Measurements from ENCODE around the gene WWOX. TPM values are rescaled to one million over a fixed set of nuclear protein-coding genes. Genes with fewer than 3 reads are reported as not detected.

WWOX gene
- total RNA-seq, 1 experiment from 2014 or later = 15.6 TPM

DNA sequence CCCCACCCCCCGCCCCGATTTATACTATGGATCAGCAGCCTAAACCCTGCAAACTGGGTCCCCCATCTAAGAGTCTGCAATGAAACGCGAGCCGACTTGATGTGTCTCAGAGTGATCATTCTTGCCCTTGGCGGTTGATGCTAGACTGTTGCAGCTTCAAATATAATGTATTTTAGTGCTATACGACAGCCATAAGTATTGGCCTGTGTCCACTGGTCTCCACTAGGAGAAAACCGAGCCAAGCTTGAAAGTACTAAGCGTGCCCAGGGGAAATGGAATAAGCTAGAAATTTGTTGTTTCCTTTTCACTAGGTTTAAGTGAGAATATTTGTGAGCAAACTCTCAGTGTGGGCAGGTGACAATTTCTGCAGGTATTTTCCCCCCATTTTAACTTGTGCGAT, 789.9 kb downstream of the WWOX start:
- Histone ChIP-seq H3K4me1 (ENCODE audit: insufficient read depth, low read length) (no peaks in the 10 kb centered on the region; the same call in 1 of the 2 replicates), H2BK20ac (ENCODE audit: low read depth, low read length, poor library complexity, severe bottlenecking) (no peak overlapping the region), H4K5ac (ENCODE audit: insufficient read length, low read depth, low read length) (no peak overlapping the region), H3K4ac (ENCODE audit: low read depth, low read length) (no peak overlapping the region), H3K9me3 (ENCODE audit: control insufficient read depth, low read depth, low read length) (no peaks in the 10 kb centered on the region), H2AK5ac (ENCODE audit: insufficient read length, low read length) (no peak overlapping the region), H4K91ac (ENCODE audit: insufficient read length, low read depth, low read length) (no peak overlapping the region), H3K23me2 (ENCODE audit: insufficient read length, low read depth, low read length, poor library complexity, severe bottlenecking) (no peaks in the 10 kb centered on the region), H3K4me2 (ENCODE audit: insufficient read depth, insufficient read length, low read length) (no peak overlapping the region), H3K14ac (ENCODE audit: insufficient read depth, low read length) (no peak overlapping the region), H2BK15ac (ENCODE audit: low read depth, low read length) (no peak overlapping the region), H3K9ac (ENCODE audit: extremely low read depth, insufficient read length, low read length) (no peak overlapping the region), H3T11ph (ENCODE audit: low read length) (no peak overlapping the region), H4K8ac (replicated peaks; ENCODE audit: insufficient read length, low read depth, low read length) (no peak overlapping the region), H2BK5ac (ENCODE audit: insufficient read length, low read length) (no peak overlapping the region), H3K79me2 (ENCODE audit: insufficient read depth, low read length) (no peaks in the 10 kb centered on the region), H3K27me3 (ENCODE audit: insufficient read depth, low read length) (no peaks in the 10 kb centered on the region), H3K79me1 (ENCODE audit: insufficient read depth, low read depth, low read length, poor library complexity, severe bottlenecking) (no peaks in the 10 kb centered on the region), H3K27ac (ENCODE audit: insufficient read length, low read depth, low read length) (no peak overlapping the region), H2AFZ (ENCODE audit: low read length) (no peak overlapping the region), H3K18ac (ENCODE audit: insufficient read length, low read depth, low read length) (no peak overlapping the region), H4K20me1 (ENCODE audit: control insufficient read depth, insufficient read depth, insufficient read length) (no peaks in the 10 kb centered on the region), H3K23ac (ENCODE audit: insufficient read length, low read depth, low read length) (no peak overlapping the region), H3K56ac (ENCODE audit: insufficient read length, low read depth, low read length) (no peak overlapping the region), H2BK12ac (ENCODE audit: insufficient read length, low read depth, low read length) (no peak overlapping the region), H2BK120ac (ENCODE audit: low read depth, low read length, poor library complexity, severe bottlenecking) (no peak overlapping the region)
- Mint-ChIP-seq H3K9me3 (no peaks in the 10 kb centered on the region), H3K27me3 (ENCODE audit: low read depth) (no peaks in the 10 kb centered on the region), H3K4me3 (no peak overlapping the region), H3K4me1 (peaks cover 25 to 28% of the 10 kb centered on the region in 2 experiments), H3K36me3 (ENCODE audit: insufficient read depth in 1 of 3, low read depth in 3 of 3) (no peaks in the 10 kb centered on the region), H3K27ac (no peak overlapping the region)
- TF ChIP-seq, protein P1, sequence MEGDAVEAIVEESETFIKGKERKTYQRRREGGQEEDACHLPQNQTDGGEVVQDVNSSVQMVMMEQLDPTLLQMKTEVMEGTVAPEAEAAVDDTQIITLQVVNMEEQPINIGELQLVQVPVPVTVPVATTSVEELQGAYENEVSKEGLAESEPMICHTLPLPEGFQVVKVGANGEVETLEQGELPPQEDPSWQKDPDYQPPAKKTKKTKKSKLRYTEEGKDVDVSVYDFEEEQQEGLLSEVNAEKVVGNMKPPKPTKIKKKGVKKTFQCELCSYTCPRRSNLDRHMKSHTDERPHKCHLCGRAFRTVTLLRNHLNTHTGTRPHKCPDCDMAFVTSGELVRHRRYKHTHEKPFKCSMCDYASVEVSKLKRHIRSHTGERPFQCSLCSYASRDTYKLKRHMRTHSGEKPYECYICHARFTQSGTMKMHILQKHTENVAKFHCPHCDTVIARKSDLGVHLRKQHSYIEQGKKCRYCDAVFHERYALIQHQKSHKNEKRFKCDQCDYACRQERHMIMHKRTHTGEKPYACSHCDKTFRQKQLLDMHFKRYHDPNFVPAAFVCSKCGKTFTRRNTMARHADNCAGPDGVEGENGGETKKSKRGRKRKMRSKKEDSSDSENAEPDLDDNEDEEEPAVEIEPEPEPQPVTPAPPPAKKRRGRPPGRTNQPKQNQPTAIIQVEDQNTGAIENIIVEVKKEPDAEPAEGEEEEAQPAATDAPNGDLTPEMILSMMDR (conservative IDR thresholded peaks at IDR 0.05) = no peak
- whole genome bisulfite sequencing (ENCODE audit: extremely low coverage, insufficient read length, low lambda C conversion rate) = no CpG with 5 or more reads among the region's 10 CpGs
- no peak for DNase-seq
